SKM-1 treated with dmso at 0.1 percent for 144 hours (cell line): ENCODE measurements around the gene UBP1.
"Not testable (repeated sequence)": the region's sequence is repeated elsewhere in the genome, so short reads cannot be mapped to it uniquely, and the experiment has no call there.

Experiments
- DNase-seq: peaks from one replicate; lab custom pipeline; 2025; ENCODE audit not compliant: unreplicated experiment; lab: John Stamatoyannopoulos, UW

UBP1 gene

GRCh38 chr3:33440328-33441224, at the start of gene UBP1:
TSS of gene UBP1 (minus strand) at chr3:33440405. CDS start at chr3:33439848, 557 bp downstream.
- peak; percentile 99 for DNase-seq

- no peak for DNase-seq
Measured at GRCh38 chr3:33488683-33489082, 48.5 kb upstream of the UBP1 start.

DNA sequence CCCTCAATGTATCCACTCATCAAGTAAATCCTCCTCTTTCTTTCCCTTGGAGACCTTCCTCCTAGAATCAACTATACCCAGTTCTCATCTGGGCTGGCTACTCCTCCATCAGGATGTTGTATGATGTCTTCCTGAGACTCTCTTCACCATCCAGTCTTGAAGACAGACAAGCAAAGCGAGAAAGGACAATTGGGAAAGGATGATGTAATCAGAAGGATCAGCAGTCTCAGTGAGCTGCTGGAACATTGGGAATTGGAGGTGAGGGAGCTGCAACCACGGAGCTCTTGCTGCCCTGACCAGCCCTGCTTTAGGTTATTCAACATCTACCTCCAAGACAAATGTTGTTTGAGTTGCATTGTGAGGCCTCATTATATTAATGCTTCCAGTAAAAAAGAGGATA, 48.0 kb upstream of the UBP1 start:
- no peak for DNase-seq

DNA sequence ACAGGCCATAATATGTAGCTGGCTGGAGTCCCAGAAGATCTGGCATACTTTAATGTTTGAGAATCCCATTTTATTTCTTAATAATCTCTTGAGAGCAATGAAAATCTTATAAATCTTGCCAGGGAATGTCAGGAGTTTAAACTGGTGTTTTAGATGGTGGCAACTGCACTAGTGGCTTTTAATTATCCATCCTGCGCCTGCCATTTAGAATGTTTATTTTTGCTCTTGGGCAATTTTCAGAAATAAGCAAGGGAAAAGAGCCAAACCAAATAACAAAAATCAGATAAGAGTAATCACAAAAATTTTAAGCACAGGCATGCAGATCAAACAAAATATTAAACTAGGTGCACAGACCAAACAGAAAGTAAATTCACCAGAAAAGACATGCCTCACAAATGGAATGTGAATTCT, 41.9 kb upstream of the UBP1 start:
- no peak for DNase-seq

DNA sequence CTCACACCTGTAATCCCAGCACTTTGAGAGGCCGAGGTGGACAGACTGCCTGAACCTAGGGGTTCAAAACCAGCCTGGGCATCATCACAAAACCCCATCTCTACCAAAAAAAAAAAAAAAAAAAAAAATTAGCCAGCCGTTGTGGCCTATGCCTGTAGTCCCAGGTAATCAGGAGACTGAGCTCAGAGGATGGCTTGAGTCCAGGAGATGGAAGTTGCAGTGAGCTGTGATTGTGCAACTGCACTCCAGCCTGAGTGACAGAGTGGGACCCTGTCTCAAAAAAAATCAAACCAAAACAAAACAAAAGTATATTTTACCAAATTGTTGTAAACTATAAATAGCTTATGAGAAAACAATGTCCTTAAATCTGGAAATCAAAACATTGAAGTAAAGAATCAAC, 34.7 kb upstream of the UBP1 start:
- no peak for DNase-seq

GRCh38 chr3:33473813-33474212, 33.6 kb upstream of the UBP1 start:
- no peak for DNase-seq

GRCh38 chr3:33467786-33468185, 27.6 kb upstream of the UBP1 start:
- no peak for DNase-seq

GRCh38 chr3:33461097-33461496, 20.9 kb upstream of the UBP1 start:
- DNase-seq = no peak

GRCh38 chr3:33459577-33459976, 19.4 kb upstream of the UBP1 start:
- DNase-seq = not testable (repeated sequence)

DNA sequence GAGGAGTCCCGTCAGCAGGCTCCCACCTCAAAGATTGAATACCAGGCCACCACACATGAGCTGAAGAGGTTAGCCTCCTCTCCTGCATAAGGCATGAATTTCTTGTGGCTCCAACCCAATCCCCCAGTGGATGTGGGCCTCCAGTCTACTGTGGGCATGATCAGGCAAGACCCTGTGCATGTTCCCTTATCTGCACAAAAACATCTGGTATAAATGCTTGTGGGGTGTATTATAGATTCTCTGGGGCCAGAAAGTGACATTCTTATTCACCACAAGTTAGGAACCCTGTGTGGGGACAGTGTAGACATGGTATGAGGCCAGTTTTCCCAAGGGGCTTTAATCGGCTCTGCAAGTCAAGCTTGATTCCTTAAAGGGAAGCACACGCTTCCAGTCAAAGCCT, 18.2 kb upstream of the UBP1 start:
- DNase-seq = no peak

DNA sequence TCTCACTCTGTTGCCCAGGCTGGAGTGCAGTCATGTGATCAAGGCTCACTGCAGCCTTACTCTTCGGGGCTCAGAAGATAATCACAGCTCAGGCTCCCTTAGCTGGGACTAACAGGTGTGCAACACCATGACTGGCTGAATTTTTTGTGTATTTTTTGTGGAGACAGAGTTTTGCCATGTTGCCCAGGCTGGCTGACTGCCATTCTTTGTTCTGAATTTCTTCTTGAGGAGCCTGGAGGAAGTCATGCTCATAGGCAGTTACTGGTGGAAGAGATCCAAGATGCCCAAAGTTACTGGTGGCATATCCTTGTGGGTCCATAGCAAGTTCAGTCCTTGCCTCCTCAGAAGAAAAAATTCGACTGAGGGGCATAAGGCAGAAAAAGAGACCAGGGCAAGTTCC, 16.6 kb upstream of the UBP1 start:
- no peak for DNase-seq

GRCh38 chr3:33453331-33453761, 13.1 kb upstream of the UBP1 start:
- DNase-seq = no peak

DNA sequence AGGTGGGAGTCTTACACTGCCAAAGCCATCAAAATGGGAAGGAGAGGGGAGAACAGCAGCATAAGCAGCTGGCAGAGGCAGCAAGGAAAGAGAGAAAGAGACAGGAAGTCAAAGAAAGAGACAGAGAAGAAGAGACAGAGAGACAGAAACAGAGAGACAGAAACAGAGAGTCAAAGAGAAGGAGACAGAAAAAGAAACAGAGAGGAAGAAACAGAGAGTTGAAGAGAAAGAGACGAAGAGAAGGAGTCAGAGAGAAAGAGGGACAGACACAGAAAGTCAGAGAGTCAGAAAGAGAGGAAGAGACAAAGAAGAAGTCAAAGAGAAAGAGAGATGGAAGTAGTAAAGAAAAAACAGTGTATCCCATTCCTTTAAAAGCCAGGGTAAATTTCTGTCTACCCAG, 11.8 kb upstream of the UBP1 start:
- not testable (repeated sequence) for DNase-seq

DNA sequence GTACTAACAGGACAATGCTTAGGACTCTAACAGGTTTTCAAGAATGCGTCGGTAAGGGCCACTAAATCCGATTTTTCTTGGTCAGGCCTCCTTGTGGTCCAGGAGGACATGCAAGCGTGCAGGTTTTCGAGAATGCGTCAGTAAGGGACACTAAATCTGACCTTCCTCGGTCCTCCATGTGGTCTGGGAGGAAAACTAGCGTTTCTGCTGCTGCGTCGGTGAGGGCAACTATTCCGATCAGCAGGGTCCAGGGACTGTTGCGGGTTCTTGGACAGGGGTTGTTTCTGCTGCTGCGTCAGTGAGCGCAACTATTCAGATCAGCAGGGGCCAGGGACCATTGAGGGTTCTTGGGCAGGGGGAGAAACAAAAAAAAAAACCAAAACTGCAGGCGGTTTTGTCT, 7.8 kb upstream of the UBP1 start:
- DNase-seq = no peak

DNA sequence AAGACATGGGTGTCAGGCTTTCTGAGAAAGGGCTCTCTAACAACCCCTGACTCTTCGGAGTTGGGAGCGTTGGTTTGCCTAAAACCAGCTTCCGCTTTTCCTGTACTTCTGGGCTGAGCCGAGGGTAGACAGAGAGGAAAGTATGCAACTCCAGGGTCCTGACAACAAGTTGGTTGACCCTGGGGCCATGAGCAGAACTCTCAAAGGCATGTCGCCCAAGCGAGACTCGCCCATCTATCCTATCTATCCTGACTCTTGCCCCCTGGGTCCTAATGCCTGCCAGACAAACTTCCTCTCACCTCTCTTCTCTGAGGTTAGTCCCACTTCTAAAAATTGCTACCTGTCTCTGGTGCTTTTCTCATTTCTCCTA, 7.0 kb upstream of the UBP1 start:
- DNase-seq = not testable (repeated sequence)

DNA sequence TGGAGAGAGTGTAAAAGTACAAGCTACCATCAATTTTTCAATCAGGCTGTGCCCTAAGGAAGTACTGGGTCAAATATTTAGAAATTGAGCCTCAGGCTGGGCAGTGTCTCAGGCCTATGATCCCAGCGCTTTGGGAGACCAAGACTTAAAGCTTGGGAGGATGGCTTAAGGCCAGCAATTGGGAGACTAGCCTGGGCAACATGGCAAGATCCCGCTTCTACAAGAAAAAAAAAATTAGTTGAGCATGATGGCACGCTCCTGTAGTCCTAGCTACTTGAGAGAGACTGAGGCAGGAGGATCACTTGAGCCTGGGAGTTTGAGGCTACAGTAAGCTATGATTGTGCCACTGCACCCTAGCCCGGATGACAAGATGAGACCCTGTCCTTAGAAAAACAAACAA, 2.0 kb upstream of the UBP1 start:
- DNase-seq = no peak

DNA sequence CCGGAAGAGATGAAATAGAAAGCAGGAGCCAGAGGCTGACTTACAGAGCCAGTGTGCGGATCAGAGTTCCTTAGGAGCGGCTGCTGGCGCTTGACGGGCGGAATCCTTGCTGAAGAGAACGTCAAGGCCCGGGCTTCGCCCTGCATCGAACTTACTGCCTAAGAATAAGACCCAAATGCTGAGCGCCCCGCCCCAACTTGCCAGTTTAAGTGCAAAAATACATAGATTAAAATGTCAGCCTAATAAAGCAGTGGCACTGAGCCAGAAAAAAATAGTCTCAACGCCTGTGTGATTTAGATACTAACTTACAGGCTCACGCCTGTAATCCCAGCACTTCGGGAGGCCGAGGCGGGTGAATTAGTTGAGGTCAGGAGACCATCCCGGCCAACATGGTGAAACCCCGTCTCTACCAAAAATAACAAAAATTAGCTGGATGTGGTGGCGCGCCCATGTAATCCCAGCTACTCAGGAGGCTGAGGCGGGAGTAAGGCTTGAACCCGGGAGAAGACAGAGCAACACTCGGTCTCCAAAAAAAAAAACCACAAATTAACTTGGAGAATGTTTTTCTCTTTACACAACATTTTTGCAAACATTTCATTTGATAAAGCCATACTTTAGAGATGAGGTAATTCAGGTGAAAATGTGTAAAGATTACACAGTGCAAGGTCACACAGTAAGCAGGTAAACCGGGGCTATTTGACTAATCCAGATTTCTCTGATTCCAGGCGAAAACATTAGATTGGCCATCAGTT, 1.2 kb upstream of the UBP1 start:
- no peak for DNase-seq

GRCh38 chr3:33439546-33440327, 468 bp downstream of the UBP1 start:
- DNase-seq = peak; percentile 58

GRCh38 chr3:33438881-33439545, 1.2 kb downstream of the UBP1 start:
- DNase-seq = no peak

GRCh38 chr3:33438284-33438668, 1.9 kb downstream of the UBP1 start:
- no peak for DNase-seq
